ENCODE data around the gene PER2. TPM values are rescaled to one million over a fixed set of nuclear protein-coding genes. Genes with fewer than 3 reads are reported as not detected.
"Not testable (repeated sequence)": the region's sequence is repeated elsewhere in the genome, so short reads cannot be mapped to it uniquely, and the experiment has no call there.

PER2 gene
- total and polyA plus RNA-seq, 2 of the 13 experiments (the other 11 are each of a cell fraction or from before 2014, with no cell fraction given): 5.1 to 9.4 TPM

GRCh38 chr2:238313289-238313990, 25.0 kb upstream of the PER2 start (continued):
- TF ChIP-seq, protein P1, sequence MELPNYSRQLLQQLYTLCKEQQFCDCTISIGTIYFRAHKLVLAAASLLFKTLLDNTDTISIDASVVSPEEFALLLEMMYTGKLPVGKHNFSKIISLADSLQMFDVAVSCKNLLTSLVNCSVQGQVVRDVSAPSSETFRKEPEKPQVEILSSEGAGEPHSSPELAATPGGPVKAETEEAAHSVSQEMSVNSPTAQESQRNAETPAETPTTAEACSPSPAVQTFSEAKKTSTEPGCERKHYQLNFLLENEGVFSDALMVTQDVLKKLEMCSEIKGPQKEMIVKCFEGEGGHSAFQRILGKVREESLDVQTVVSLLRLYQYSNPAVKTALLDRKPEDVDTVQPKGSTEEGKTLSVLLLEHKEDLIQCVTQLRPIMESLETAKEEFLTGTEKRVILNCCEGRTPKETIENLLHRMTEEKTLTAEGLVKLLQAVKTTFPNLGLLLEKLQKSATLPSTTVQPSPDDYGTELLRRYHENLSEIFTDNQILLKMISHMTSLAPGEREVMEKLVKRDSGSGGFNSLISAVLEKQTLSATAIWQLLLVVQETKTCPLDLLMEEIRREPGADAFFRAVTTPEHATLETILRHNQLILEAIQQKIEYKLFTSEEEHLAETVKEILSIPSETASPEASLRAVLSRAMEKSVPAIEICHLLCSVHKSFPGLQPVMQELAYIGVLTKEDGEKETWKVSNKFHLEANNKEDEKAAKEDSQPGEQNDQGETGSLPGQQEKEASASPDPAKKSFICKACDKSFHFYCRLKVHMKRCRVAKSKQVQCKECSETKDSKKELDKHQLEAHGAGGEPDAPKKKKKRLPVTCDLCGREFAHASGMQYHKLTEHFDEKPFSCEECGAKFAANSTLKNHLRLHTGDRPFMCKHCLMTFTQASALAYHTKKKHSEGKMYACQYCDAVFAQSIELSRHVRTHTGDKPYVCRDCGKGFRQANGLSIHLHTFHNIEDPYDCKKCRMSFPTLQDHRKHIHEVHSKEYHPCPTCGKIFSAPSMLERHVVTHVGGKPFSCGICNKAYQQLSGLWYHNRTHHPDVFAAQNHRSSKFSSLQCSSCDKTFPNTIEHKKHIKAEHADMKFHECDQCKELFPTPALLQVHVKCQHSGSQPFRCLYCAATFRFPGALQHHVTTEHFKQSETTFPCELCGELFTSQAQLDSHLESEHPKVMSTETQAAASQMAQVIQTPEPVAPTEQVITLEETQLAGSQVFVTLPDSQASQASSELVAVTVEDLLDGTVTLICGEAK (IDR thresholded peaks at IDR 0.05): no peak
- TF ChIP-seq, protein P1 (CRISPR knock-in tag; IDR thresholded peaks at IDR 0.05): no peak
- no peak for TF ChIP-seq ELF1 (CRISPR knock-in tag; IDR thresholded peaks at IDR 0.05)
- no peak for TF ChIP-seq ZNF331 (CRISPR knock-in tag; IDR thresholded peaks at IDR 0.05)
- no peak for TF ChIP-seq RAD21 (CRISPR knock-in tag; IDR thresholded peaks at IDR 0.05)
- TF ChIP-seq ZNF713 (CRISPR knock-in tag; IDR thresholded peaks at IDR 0.05): no peak

DNA sequence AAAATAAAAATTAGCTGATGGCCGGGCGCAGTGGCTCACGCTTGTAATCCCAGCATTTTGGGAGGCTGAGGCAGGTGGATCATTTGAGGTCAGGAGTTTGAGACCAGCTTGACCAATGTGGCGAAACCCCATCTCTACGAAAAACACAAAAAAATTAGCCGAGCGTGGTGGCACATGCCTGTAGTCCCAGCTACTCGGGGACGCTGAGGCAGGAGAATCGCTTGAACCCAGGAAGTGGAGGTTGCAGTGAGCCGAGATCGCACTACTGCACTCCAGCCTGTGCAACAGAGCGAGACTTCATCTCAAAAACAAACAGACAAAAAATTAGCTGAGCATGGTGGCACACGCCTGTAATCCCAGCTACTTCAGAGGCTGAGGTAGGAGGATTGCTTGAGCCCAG, 22.3 kb upstream of the PER2 start:
- DNase-seq (ENCODE audit: low spot score); H3K9me3 ChIP-seq (ENCODE audit: low read length); H3K36me3 ChIP-seq (replicated peaks in 1 of 2; ENCODE audit: control insufficient read depth in 1 of 2, insufficient read depth in 2 of 2, low read length in 2 of 2); H3K27ac ChIP-seq (ENCODE audit: extremely low read length, insufficient read depth, low read length); ATAC-seq; H3K9ac ChIP-seq (ENCODE audit: insufficient read depth, low read depth, low read length); intact Hi-C loops (cut with micrococcal nuclease; ENCODE audit: unreplicated experiment); H3K4me2 ChIP-seq (ENCODE audit: low read depth, low read length); H4K20me1 ChIP-seq (ENCODE audit: insufficient read depth, low read length); H3K4me3 ChIP-seq (replicated peaks in 1 of 3; ENCODE audit: insufficient read depth in 1 of 3, low read depth in 2 of 3, low read length in 3 of 3); CTCF ChIA-PET (ENCODE audit: low intra/inter-chr PET ratio, low total read pairs); in situ Hi-C loops (cut with HindIII; ENCODE audit: extremely low pct_ligation_motif_present, low pct_unique_long_range_greater_than_20kb); H2AFZ ChIP-seq (ENCODE audit: low read length); BruUV-seq (replicated peaks); FAIRE-seq; H3K79me2 ChIP-seq (ENCODE audit: insufficient read depth, low read length): not testable (repeated sequence)
- H3K27me3 ChIP-seq (ENCODE audit: control insufficient read depth in 1 of 2, insufficient read depth in 2 of 2, low read length in 2 of 2): peaks cover 8 to 16% of the 10 kb centered on the region in 2 experiments; a peak in 4 of 5 replicates
- POLR2A ChIA-PET: interaction anchor here (1.2 kb wide), 1 partner anchor 25 kb away, joined by 3 read pairs; no protein-coding TSS in a partner anchor
- H3K4me1 ChIP-seq (ENCODE audit: insufficient read depth, low read length): peaks cover 14% of the 10 kb centered on the region
- 58% methylated on average over 14 of the region's 14 CpGs for WGBS (ENCODE audit: low lambda C conversion rate)
